ENCODE measurements around the gene UNK. TPM values are rescaled to one million over a fixed set of nuclear protein-coding genes. Genes with fewer than 3 reads are reported as not detected.

The UNK gene
- total and polyA plus RNA-seq, 9 of the 15 experiments (the other 6 are each of a cell fraction or from before 2014, with no cell fraction given), result 12.8 to 38.6 (median 24.8) TPM

GRCh38 chr17:75784473-75785015 is at the start of gene UNK (continued):
- no peak for TF ChIP-seq RBM34 (IDR thresholded peaks at IDR 0.05; ENCODE audit: borderline replicate concordance, insufficient read depth, low read length)
- TF ChIP-seq, protein P1, sequence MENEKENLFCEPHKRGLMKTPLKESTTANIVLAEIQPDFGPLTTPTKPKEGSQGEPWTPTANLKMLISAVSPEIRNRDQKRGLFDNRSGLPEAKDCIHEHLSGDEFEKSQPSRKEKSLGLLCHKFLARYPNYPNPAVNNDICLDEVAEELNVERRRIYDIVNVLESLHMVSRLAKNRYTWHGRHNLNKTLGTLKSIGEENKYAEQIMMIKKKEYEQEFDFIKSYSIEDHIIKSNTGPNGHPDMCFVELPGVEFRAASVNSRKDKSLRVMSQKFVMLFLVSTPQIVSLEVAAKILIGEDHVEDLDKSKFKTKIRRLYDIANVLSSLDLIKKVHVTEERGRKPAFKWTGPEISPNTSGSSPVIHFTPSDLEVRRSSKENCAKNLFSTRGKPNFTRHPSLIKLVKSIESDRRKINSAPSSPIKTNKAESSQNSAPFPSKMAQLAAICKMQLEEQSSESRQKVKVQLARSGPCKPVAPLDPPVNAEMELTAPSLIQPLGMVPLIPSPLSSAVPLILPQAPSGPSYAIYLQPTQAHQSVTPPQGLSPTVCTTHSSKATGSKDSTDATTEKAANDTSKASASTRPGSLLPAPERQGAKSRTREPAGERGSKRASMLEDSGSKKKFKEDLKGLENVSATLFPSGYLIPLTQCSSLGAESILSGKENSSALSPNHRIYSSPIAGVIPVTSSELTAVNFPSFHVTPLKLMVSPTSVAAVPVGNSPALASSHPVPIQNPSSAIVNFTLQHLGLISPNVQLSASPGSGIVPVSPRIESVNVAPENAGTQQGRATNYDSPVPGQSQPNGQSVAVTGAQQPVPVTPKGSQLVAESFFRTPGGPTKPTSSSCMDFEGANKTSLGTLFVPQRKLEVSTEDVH (IDR thresholded peaks at IDR 0.05; ENCODE audit: low read depth, partially characterized antibody), result no peak
- TF ChIP-seq ZNF57 (CRISPR knock-in tag; IDR thresholded peaks at IDR 0.05), result no peak
- peak; percentile 46 for TF ChIP-seq POLR2AphosphoS5 (IDR thresholded peaks at IDR 0.05; ENCODE audit: control insufficient read depth, insufficient read depth, low read depth, low read length)
- no peak for TF ChIP-seq ZNF431 (CRISPR knock-in tag; IDR thresholded peaks at IDR 0.05)
- TF ChIP-seq, protein P2, sequence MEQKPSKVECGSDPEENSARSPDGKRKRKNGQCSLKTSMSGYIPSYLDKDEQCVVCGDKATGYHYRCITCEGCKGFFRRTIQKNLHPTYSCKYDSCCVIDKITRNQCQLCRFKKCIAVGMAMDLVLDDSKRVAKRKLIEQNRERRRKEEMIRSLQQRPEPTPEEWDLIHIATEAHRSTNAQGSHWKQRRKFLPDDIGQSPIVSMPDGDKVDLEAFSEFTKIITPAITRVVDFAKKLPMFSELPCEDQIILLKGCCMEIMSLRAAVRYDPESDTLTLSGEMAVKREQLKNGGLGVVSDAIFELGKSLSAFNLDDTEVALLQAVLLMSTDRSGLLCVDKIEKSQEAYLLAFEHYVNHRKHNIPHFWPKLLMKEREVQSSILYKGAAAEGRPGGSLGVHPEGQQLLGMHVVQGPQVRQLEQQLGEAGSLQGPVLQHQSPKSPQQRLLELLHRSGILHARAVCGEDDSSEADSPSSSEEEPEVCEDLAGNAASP (IDR thresholded peaks at IDR 0.05), result no peak
- no peak for TF ChIP-seq ZNF449 (CRISPR knock-in tag; IDR thresholded peaks at IDR 0.05)
- no peak for TF ChIP-seq SMARCC2 (IDR thresholded peaks at IDR 0.05; ENCODE audit: low read depth)
- TF ChIP-seq MECOM (CRISPR knock-in tag; IDR thresholded peaks at IDR 0.05), result no peak
- no peak; the same call in 1 of the 2 replicates for TF ChIP-seq CEBPG (CRISPR knock-in tag; IDR thresholded peaks at IDR 0.05)
- no peak for TF ChIP-seq CEBPG (tag; conservative IDR thresholded peaks at IDR 0.05 in 1 of 2, IDR thresholded peaks at IDR 0.05 in 1 of 2)
- TF ChIP-seq RFX1 (IDR thresholded peaks at IDR 0.05), result no peak
- peak; percentile 75; the same call in 1 of the 2 replicates for TF ChIP-seq RFX7 (CRISPR knock-in tag; IDR thresholded peaks at IDR 0.05)
- TF ChIP-seq HNRNPUL1 (IDR thresholded peaks at IDR 0.05; ENCODE audit: low read length), result no peak
- no peak for TF ChIP-seq ZNF274 (IDR thresholded peaks at IDR 0.05; ENCODE audit: borderline replicate concordance, low read depth, low read length)
- TF ChIP-seq ZNF507 (tag; conservative IDR thresholded peaks at IDR 0.05), result no peak
- no peak for TF ChIP-seq MAFG (tag; conservative IDR thresholded peaks at IDR 0.05)
- TF ChIP-seq, protein P3, sequence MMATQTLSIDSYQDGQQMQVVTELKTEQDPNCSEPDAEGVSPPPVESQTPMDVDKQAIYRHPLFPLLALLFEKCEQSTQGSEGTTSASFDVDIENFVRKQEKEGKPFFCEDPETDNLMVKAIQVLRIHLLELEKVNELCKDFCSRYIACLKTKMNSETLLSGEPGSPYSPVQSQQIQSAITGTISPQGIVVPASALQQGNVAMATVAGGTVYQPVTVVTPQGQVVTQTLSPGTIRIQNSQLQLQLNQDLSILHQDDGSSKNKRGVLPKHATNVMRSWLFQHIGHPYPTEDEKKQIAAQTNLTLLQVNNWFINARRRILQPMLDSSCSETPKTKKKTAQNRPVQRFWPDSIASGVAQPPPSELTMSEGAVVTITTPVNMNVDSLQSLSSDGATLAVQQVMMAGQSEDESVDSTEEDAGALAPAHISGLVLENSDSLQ (IDR thresholded peaks at IDR 0.05), result no peak
- no peak for TF ChIP-seq CBFA2T3 (IDR thresholded peaks at IDR 0.05)
- no peak for TF ChIP-seq HMG20A (CRISPR knock-in tag; conservative IDR thresholded peaks at IDR 0.05)
- TF ChIP-seq, protein P4, sequence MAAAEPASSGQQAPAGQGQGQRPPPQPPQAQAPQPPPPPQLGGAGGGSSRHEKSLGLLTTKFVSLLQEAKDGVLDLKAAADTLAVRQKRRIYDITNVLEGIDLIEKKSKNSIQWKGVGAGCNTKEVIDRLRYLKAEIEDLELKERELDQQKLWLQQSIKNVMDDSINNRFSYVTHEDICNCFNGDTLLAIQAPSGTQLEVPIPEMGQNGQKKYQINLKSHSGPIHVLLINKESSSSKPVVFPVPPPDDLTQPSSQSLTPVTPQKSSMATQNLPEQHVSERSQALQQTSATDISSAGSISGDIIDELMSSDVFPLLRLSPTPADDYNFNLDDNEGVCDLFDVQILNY (CRISPR knock-in tag; IDR thresholded peaks at IDR 0.05), result no peak
- no peak for TF ChIP-seq ZFP36 (IDR thresholded peaks at IDR 0.05; ENCODE audit: low read depth, low read length, partially characterized antibody)
- no peak for TF ChIP-seq ZNF24 (IDR thresholded peaks at IDR 0.05)
